HUES64 (cell line): ENCODE measurements around the gene KIF1B.
A peak's percentile ranks its signal among the peaks of the same experiment; 100 is the strongest.

Experiments
- H3K27ac ChIP-seq: 2 replicates; pipeline ENCODE4 v1.7.0; 2013; ENCODE audit warnings: low read depth, low read length, inconsistent platforms
- H3K27me3 ChIP-seq: 2 replicates; pipeline ENCODE4 v1.6.1; 2013; ENCODE audit warnings: mild to moderate bottlenecking, low read length; ENCODE audit not compliant: insufficient read depth
- H3K36me3 ChIP-seq: 2 replicates; pipeline ENCODE4 v1.6.1; 2013; ENCODE audit warnings: mild to moderate bottlenecking, low read length; ENCODE audit not compliant: insufficient read depth
- H3K4me1 ChIP-seq: 2 replicates; pipeline ENCODE4 v1.6.1; 2013; ENCODE audit warnings: mild to moderate bottlenecking, low read length, moderate library complexity; ENCODE audit not compliant: insufficient read depth
- H3K4me3 ChIP-seq: 2 replicates; pipeline ENCODE4 v1.5.1; 2013; ENCODE audit warnings: mild to moderate bottlenecking, low read length, moderate library complexity
- H3K9ac ChIP-seq: 2 replicates; pipeline ENCODE4 v1.6.1; 2013; ENCODE audit warnings: mild to moderate bottlenecking, low read depth, low read length
- H3K9me3 ChIP-seq: 2 replicates; pipeline ENCODE4 v1.6.1; 2013; ENCODE audit warnings: low read depth, low read length; ENCODE audit not compliant: insufficient read depth
- WGBS: fragments of 150-250, 120-280 bp; methylation state at CpG from one replicate; pipeline ENCODE4 v1.1.7; 2013; ENCODE audit warnings: missing lambda C conversion rate; 5-methylcytosine and 5-hydroxymethylcytosine counted together

KIF1B gene

DNA sequence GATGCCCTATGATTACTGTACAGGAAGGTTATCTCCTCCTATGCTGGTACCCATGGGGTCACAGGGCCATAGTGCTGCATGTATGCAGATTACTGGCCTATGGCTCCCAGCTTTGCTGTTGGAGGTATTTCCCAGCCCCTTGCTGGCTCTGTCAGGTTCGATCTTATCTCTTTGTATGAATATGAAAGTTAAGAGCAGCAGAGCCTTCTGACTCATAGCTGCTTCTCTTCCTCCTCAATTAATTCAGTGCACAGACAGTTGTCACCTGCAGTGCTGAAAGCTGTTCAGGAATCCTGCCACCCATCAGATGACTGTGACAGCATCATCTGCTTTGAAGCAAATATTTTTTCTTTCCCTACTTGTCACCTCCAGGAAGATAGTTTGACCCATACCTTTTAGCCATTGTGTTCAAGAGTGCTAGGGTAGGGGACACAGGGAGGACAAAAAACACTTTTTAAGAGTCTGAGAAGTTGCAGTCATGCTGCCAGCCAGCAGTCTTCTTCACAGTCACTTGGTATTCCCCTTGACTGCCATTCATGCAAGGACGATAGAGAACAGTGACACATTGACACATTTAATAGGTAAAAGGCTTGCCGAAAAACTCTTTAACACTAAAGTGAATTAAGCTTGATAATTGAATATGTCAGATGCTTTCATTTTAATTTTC is 73.1 kb downstream of the KIF1B start:
- H3K36me3 ChIP-seq, result peaks cover 82% of the 10 kb centered on the region
- H3K4me3 ChIP-seq, result no peak overlapping the region
- 88% methylated on average over 2 of the region's 3 CpGs for WGBS
- no peaks in the 10 kb centered on the region for H3K9me3 ChIP-seq
- H3K27me3 ChIP-seq, result no peaks in the 10 kb centered on the region
- H3K9ac ChIP-seq, result no peak overlapping the region
- no peaks in the 10 kb centered on the region for H3K4me1 ChIP-seq
- H3K27ac ChIP-seq, result no peak overlapping the region

- Histone ChIP-seq H3K9me3 (no peaks in the 10 kb centered on the region), H3K27me3 (no peaks in the 10 kb centered on the region), H3K36me3 (peaks cover 78% of the 10 kb centered on the region), H3K9ac (no peak overlapping the region), H3K27ac (no peak overlapping the region), H3K4me1 (no peaks in the 10 kb centered on the region), H3K4me3 (no peak overlapping the region)
- WGBS, result 98% methylated on average over 3 of the region's 3 CpGs
Observed at GRCh38 chr1:10286244-10286643, 75.9 kb downstream of the KIF1B start.

GRCh38 chr1:10287023-10287645 is 76.8 kb downstream of the KIF1B start:
- peaks cover 75% of the 10 kb centered on the region for H3K36me3 ChIP-seq
- H3K27me3 ChIP-seq, result no peaks in the 10 kb centered on the region
- H3K9ac ChIP-seq, result no peak overlapping the region
- no peak overlapping the region for H3K4me3 ChIP-seq
- no peaks in the 10 kb centered on the region for H3K4me1 ChIP-seq
- no peak overlapping the region for H3K27ac ChIP-seq
- no peaks in the 10 kb centered on the region for H3K9me3 ChIP-seq
- 94% methylated on average over 6 of the region's 6 CpGs for WGBS

GRCh38 chr1:10288029-10288615 is 77.8 kb downstream of the KIF1B start:
- H3K27ac ChIP-seq, result no peak overlapping the region

GRCh38 chr1:10291705-10292104 is 81.3 kb downstream of the KIF1B start:
- H3K9ac ChIP-seq, result no peak overlapping the region
- H3K36me3 ChIP-seq, result peaks cover 84% of the 10 kb centered on the region
- H3K27ac ChIP-seq, result no peak overlapping the region
- H3K27me3 ChIP-seq, result no peaks in the 10 kb centered on the region
- H3K4me3 ChIP-seq, result no peak overlapping the region
- WGBS, result 85% methylated on average over 1 of the region's 1 CpG
- no peaks in the 10 kb centered on the region for H3K9me3 ChIP-seq
- no peaks in the 10 kb centered on the region for H3K4me1 ChIP-seq

More at GRCh38 chr1:10288029-10288615, 77.8 kb downstream of the KIF1B start:
- H3K4me3 ChIP-seq, result no peak overlapping the region
- peaks cover 77% of the 10 kb centered on the region for H3K36me3 ChIP-seq
- WGBS, result 94% methylated on average over 3 of the region's 3 CpGs
- no peaks in the 10 kb centered on the region for H3K9me3 ChIP-seq
- H3K27me3 ChIP-seq, result no peaks in the 10 kb centered on the region
- H3K4me1 ChIP-seq, result no peaks in the 10 kb centered on the region
- no peak overlapping the region for H3K9ac ChIP-seq

DNA sequence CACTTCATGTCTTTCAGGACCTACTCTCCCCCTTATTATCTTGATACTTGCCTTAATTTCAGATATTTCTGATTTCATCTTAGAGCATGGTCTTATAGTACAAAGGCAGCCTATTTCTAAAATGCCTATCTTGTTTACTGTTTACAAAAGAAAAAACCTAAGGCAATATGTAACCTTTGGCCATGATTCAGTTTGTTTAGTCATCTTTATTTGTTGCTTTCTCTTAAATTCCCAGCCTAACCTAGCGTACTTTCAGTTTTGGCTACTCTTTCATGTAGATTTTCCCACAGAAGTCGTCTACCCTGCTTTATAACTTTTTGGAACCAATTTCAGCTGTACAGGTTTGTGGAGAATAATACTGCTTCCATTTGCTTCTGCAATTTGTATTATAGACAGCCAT is 81.8 kb downstream of the KIF1B start:
- Histone ChIP-seq H3K36me3 (peaks cover 84% of the 10 kb centered on the region), H3K4me3 (no peak overlapping the region), H3K9ac (no peak overlapping the region), H3K27me3 (no peaks in the 10 kb centered on the region), H3K4me1 (no peaks in the 10 kb centered on the region), H3K27ac (no peak overlapping the region), H3K9me3 (no peaks in the 10 kb centered on the region)
- 98% methylated on average over 2 of the region's 2 CpGs for WGBS

DNA sequence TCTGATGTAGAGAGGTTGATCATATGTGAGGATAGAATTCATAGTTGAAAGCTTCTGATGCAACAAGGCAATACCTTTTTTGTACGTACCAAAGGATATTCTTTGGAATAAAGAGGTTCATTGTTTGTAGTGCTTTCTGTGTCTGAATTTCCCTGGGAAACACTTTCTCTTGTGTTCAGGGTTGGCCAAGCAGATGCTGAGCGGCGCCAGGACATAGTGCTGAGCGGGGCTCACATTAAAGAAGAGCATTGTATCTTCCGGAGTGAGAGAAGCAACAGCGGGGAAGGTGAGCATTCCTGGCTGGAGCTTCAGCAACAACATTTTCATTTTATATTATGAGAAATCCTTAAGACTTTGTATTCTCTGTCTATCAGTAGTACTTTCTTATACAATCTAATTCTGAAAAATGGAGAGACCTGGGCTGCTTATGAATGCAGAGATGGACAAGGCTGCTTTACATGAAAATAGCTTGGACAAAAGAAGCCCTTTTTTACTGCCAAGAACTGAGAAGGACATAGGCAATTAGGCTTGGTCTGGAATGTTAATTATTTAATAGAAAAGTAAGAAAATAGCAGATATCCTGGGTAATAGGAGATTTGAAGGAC is 85.2 kb downstream of the KIF1B start:
- H3K36me3 ChIP-seq, result peaks cover 89% of the 10 kb centered on the region
- 96% methylated on average over 5 of the region's 6 CpGs for WGBS
- H3K27ac ChIP-seq, result no peak overlapping the region
- H3K27me3 ChIP-seq, result no peaks in the 10 kb centered on the region
- no peaks in the 10 kb centered on the region for H3K9me3 ChIP-seq
- no peaks in the 10 kb centered on the region for H3K4me1 ChIP-seq
- no peak overlapping the region for H3K4me3 ChIP-seq
- H3K9ac ChIP-seq, result no peak overlapping the region

- Histone ChIP-seq H3K27ac (no peak overlapping the region), H3K4me3 (no peak overlapping the region), H3K36me3 (peaks cover 81% of the 10 kb centered on the region), H3K9me3 (no peaks in the 10 kb centered on the region), H3K9ac (no peak overlapping the region), H3K27me3 (no peaks in the 10 kb centered on the region), H3K4me1 (0 out of 2 replicates have a peak, but pooled peaks cover 4% of the 10 kb centered on the region)
- 93% methylated on average over 1 of the region's 1 CpG for WGBS
Observed at GRCh38 chr1:10299151-10299550, 88.8 kb downstream of the KIF1B start.

DNA sequence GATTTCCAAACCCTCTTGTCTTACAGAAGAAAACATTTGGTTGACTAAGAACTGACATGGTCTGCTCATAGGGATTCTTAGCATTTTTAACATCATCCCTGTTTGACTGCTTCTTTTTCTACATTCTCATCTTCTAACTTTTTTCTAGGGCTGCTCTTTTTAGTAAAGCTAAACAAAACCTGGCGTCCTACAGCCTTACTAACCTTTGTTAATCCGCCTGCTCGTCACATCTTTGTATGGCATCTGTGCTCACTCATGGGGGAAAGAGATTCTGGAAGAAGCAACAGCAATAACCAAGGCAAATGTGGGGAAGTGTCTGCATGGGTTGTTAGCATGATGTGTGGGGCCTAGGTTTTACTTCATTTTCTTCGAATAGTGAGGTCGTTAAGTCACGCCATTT is 92.0 kb downstream of the KIF1B start:
- 91% methylated on average over 6 of the region's 6 CpGs for WGBS

GRCh38 chr1:10304295-10304694 is 93.9 kb downstream of the KIF1B start:
- Histone ChIP-seq H3K27me3 (no peaks in the 10 kb centered on the region), H3K9ac (no peak overlapping the region), H3K4me1 (0 out of 2 replicates have a peak, but pooled peaks cover 4% of the 10 kb centered on the region), H3K36me3 (peaks cover 52% of the 10 kb centered on the region), H3K9me3 (no peaks in the 10 kb centered on the region), H3K27ac (no peak overlapping the region), H3K4me3 (no peak overlapping the region)
- WGBS, result 95% methylated on average over 11 of the region's 11 CpGs

More for the DNA sequence above, 92.0 kb downstream of the KIF1B start:
- Histone ChIP-seq H3K9ac (no peak overlapping the region), H3K4me1 (0 out of 2 replicates have a peak, but pooled peaks cover 4% of the 10 kb centered on the region), H3K27me3 (no peaks in the 10 kb centered on the region), H3K9me3 (no peaks in the 10 kb centered on the region), H3K27ac (0 out of 2 replicates have a peak overlapping the region, but pooled peaks have one; percentile 24), H3K4me3 (no peak overlapping the region), H3K36me3 (peaks cover 70% of the 10 kb centered on the region)

DNA sequence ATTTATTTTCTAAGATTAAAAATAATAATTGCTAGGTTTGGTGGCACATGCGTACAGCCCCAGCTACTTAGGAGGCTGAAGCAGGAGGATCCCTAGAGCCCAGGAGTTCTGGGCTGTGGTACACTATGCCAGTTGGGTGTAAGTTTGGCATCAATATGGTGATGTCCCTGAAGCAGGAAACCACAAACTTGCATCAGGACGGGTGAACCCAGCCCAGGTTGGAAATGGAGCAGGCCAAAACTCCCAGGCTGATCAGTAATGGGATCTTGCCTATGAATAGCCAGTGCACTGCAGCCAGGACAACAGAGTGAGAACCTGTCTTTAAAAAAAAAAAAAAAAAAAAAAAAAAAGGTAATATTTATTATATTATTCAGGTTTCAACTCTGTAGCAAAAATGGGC is 96.1 kb downstream of the KIF1B start:
- peaks cover 40% of the 10 kb centered on the region for H3K36me3 ChIP-seq
- H3K27ac ChIP-seq, result no peak overlapping the region
- no peak overlapping the region for H3K9ac ChIP-seq
- H3K4me1 ChIP-seq, result 0 out of 2 replicates have a peak, but pooled peaks cover 4% of the 10 kb centered on the region
- H3K27me3 ChIP-seq, result no peaks in the 10 kb centered on the region
- no peak overlapping the region for H3K4me3 ChIP-seq
- 90% methylated on average over 2 of the region's 2 CpGs for WGBS
- H3K9me3 ChIP-seq, result no peaks in the 10 kb centered on the region
